HUES48 (cell line): ENCODE measurements around the gene OR5K2.

ENCODE experiments used
- H3K27ac ChIP-seq: one replicate; pipeline ENCODE4 v1.7.0; 2013; ENCODE audit warnings: low read depth, low read length, inconsistent platforms
- H3K27me3 ChIP-seq: 2 replicates; pipeline ENCODE4 v1.6.1; 2013; ENCODE audit warnings: mild to moderate bottlenecking, low read length; ENCODE audit not compliant: control insufficient read depth, insufficient read depth
- H3K36me3 ChIP-seq: 2 replicates; pipeline ENCODE4 v1.6.1; 2013; ENCODE audit warnings: low read length; ENCODE audit not compliant: control insufficient read depth, insufficient read depth
- H3K4me1 ChIP-seq: 2 replicates; pipeline ENCODE4 v1.6.1; 2013; ENCODE audit warnings: mild to moderate bottlenecking, low read length; ENCODE audit not compliant: control insufficient read depth, insufficient read depth
- H3K4me3 ChIP-seq: 2 replicates; pipeline ENCODE4 v1.5.1; 2013; ENCODE audit warnings: mild to moderate bottlenecking, low read depth, low read length
- H3K9ac ChIP-seq: 2 replicates; pipeline ENCODE4 v1.6.1; 2013; ENCODE audit warnings: mild to moderate bottlenecking, low read depth, low read length, moderate library complexity
- H3K9me3 ChIP-seq: 2 replicates; pipeline ENCODE4 v1.6.1; 2013; ENCODE audit warnings: low read length; ENCODE audit not compliant: control insufficient read depth, insufficient read depth

OR5K2 gene

DNA sequence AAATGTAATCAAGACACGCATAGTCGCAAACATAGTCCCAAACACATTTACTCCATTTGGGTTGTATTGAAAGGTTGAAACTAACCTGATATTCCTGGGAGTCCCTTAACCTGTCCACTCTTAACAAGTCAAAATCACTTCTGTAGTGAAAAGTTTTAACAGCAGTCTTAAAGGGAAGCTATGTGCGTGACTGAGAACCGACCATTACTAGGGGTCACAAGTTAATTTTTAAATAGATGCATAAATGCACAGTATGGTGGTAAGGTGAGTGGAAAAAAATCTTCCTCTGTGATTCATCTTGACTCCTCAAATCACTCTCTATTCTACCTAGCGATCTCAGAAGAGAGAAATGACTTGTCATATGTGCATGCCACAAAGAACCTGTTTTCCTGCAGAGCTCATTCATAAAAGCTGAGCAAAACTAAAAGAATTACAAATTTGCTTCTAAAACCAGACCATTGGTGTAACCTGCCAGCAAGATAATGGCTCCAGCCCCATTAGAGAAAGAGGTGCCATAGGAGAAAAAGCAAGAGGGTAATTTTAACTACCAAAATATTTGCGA, 39.1 kb downstream of the OR5K2 start:
- Histone ChIP-seq H3K27me3 (no peaks in the 10 kb centered on the region), H3K9me3 (no peaks in the 10 kb centered on the region), H3K4me1 (0 out of 2 replicates have a peak, but pooled peaks cover 3% of the 10 kb centered on the region), H3K27ac (no peak overlapping the region), H3K9ac (no peak overlapping the region), H3K36me3 (no peaks in the 10 kb centered on the region), H3K4me3 (no peak overlapping the region)

GRCh38 chr3:98540346-98540745, 42.9 kb downstream of the OR5K2 start:
- no peak overlapping the region for H3K4me3 ChIP-seq
- H3K9ac ChIP-seq = no peak overlapping the region
- peaks cover 10% of the 10 kb centered on the region; the same call in 1 of the 2 replicates for H3K4me1 ChIP-seq
- H3K27me3 ChIP-seq = no peaks in the 10 kb centered on the region
- H3K9me3 ChIP-seq = no peaks in the 10 kb centered on the region
- H3K36me3 ChIP-seq = no peaks in the 10 kb centered on the region
- H3K27ac ChIP-seq = no peak overlapping the region

GRCh38 chr3:98541695-98542094, 44.2 kb downstream of the OR5K2 start:
- no peak overlapping the region for H3K9ac ChIP-seq
- H3K4me1 ChIP-seq = peaks cover 8% of the 10 kb centered on the region; the same call in 1 of the 2 replicates
- H3K4me3 ChIP-seq = no peak overlapping the region
- H3K27me3 ChIP-seq = no peaks in the 10 kb centered on the region
- H3K27ac ChIP-seq = no peak overlapping the region
- H3K9me3 ChIP-seq = no peaks in the 10 kb centered on the region
- no peaks in the 10 kb centered on the region for H3K36me3 ChIP-seq

DNA sequence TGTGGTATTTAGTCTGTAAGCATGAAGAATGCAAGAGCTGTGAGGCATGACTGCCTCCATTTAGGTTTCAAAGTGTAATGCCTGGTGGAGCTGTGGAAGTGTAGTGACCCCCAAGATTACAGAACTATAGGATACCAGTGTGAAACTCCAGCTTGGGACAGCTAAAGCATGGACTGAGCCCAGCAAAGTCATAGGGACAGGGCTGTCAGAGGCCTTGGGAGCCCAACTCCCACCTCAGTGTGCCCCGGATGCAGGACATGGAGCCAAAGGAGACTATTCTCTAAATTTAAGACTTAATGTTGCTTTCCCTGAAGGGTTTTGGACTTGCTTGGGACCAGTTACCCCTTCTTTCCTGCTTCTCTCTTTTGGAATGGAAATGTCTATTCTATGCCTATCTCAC, 45.1 kb downstream of the OR5K2 start:
- H3K27ac ChIP-seq = no peak overlapping the region
- H3K4me3 ChIP-seq = no peak overlapping the region
- H3K9ac ChIP-seq = no peak overlapping the region
- H3K36me3 ChIP-seq = no peaks in the 10 kb centered on the region
- peaks cover 6% of the 10 kb centered on the region; the same call in 1 of the 2 replicates for H3K4me1 ChIP-seq
- no peaks in the 10 kb centered on the region for H3K9me3 ChIP-seq
- no peaks in the 10 kb centered on the region for H3K27me3 ChIP-seq

- Histone ChIP-seq H3K27ac (no peak overlapping the region), H3K9me3 (no peaks in the 10 kb centered on the region), H3K9ac (no peak overlapping the region), H3K27me3 (no peaks in the 10 kb centered on the region), H3K36me3 (no peaks in the 10 kb centered on the region), H3K4me1 (peaks cover 6% of the 10 kb centered on the region; the same call in 1 of the 2 replicates), H3K4me3 (no peak overlapping the region)
Observed at GRCh38 chr3:98545940-98546339, 48.5 kb downstream of the OR5K2 start.
